ENCODE measurements around the gene LRSAM1.

Gene LRSAM1

DNA sequence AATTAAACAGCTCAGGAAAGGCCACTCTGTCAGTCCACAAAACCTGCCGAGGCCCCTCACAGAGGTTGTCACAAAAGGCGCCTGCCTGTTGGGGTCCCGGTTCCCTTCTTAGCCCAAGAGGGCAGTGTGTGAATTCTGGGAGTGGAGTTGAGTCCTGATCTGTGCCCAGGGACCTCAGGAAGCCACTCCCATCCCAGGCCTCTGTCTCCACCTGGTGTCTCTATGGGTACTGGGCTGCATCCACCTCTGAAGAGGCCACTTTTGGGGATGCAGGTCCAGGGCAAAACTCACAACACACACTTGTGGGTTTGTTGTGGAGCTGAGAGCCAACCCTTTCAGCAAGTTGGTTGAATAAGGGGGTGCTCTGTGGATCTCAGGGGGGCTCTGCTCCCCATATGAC, 86.5 kb downstream of the LRSAM1 start:
- no peak for DNase-seq

DNA sequence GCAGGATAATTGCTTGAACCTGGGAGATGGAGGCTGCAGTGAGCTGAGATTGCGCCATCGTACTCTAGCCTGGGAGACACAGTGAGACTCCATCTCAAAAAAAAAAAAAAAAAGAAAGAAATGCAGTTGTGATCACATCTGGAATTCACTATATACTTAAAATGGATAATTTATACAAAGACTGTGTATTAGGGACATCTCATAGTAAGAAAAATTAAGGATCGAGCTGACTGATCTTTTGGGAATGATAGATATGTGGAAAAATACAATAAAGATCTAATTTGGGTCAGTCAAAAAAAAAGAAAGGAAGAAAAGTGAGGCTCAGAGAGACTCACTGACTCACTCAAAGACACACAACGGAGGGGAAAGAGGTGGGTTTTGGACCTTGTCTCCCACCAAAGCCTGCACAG, 87.5 kb downstream of the LRSAM1 start:
- no peak for DNase-seq

DNA sequence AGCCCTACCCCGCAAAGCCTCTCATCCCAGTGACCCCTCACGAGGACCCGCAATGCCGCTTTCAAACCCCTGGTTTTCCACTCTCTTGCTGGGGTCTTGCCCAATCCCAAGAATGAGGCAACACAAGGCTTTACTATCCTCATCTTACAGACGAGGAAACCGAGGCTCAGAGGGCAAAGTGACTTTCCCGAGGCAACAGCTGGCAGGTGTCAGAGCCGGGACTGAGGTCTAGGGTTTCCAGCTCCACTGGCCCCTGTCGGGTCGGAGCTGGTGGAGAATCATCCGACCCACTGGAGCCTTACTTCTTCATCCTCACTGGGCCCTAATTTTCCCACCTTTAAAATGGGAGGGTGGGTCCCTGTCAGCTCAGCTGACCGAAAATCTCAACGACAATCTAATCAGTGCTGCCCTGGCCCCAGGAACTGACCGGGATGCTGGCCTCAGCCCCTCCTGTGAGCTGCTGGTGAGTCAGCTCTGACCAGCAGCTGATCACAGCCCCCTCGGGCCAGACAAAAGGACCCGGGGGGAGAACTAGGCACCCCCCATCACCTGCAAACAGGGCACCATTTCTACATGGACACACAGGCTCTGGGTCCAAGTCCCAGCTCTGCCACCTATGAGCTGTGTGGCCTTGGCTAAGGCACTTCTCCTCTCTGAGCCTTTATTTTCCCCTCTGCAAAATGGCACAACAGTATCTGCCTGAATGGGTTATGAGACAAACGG, 88.1 kb downstream of the LRSAM1 start:
- no peak for DNase-seq

DNA sequence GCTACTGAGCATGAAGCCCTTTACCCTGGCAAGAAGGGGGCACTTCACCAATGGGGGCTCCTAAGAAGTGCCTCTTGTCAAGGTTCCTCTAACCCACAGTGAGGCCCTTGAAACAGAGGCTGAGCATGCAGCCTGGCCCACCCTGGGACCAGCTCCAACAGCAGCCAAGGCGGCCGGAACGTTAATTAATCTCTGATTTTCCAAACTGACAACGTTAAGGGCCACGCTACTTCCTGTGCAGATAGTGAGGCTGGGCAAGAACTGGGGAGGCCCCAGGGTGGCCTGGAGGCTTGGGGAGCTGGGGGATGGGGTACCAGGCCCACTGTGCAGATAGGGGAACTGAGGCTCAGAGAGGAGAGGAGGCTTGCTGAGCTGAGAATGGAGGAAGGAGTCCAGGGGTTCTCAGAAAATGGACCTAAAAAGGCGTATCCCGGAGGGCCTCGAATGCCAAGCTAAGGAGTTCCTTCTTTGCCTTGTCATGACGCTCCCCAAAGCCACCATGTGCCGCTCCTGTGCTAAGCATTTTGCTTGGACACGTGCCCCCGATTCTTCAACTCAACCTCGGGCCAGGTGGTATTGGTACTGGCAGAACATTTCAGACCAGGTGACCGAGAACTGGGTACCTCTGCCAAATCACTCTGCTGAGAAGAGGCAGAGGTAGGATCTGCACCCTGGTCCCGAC, 88.8 kb downstream of the LRSAM1 start:
- DNase-seq: no peak

DNA sequence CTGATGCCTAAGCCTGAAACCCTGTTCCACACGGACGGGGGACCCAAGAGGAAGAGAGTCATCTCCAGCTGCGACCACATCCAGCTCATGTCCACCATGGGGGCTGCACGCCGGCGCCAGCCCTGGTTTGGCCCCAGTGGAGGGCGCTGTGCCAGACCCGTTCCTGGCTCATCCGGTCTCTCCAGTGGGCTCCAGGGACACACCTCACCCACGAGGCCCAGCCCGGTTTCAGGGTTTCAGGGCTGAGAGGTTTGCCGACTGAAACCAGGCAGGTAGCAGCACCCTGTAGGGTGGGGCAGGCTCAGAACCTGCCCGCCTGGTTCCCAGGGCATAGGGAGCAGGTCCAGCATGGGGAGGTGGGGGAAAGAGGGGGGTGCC, 89.3 kb downstream of the LRSAM1 start:
- DNase-seq: no peak

DNA sequence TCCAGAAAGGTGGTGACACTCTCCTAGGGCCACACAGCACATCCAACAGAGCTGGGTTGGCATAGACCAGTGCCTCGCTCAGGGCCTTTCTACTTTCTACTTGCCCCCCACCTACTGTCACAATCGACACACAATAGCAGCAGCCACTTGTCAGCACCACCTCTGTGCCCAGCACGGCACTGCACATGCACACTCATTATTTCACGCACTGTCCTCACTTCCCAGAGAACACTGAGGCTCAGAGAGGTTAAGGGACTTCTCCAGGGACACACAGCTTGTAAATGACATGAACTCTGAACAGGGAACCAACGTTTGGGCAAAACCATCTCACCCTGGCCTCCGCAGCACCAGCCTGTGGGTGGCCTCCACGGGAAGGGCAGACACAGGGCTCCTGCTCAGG, 89.9 kb downstream of the LRSAM1 start:
- no peak for DNase-seq

DNA sequence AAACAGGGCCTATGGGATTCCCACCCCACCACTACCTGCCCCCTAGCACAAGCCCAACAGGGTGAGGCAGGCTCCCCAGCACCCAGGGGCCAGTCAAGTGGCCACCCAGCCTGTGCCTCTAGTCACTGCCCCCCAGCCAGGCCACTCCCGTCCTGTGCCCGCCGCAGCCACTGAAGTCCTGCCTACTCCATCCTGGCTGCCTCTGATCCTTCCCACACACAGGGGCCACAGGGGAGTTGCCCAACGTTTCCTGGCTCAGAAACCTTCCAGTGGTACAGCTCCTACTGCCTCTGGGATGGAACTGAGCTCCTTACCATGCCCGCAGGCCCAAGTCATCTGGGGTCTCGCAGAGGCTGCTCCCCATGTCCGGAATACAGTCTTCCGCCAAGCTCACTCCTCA, 90.6 kb downstream of the LRSAM1 start:
- no peak for DNase-seq

DNA sequence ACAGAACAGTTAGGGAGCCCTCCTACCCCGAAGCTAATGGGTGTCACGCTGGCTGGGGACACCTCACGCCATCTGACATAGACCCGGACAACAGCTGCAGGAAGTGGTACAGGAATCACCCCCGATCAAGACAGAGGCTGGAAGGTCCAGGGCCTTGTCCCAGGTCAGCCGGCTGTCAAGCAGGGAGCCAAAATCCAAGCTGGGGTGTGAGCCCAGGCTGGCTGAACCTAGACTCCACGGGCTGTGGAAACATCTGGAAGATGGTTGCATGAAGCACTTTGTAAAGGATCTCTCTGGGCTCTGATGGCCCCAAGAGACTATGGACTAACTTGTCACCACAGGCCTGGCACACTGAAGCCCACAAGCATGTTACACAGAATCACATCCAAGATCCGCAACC, 91.9 kb downstream of the LRSAM1 start:
- no peak for DNase-seq

DNA sequence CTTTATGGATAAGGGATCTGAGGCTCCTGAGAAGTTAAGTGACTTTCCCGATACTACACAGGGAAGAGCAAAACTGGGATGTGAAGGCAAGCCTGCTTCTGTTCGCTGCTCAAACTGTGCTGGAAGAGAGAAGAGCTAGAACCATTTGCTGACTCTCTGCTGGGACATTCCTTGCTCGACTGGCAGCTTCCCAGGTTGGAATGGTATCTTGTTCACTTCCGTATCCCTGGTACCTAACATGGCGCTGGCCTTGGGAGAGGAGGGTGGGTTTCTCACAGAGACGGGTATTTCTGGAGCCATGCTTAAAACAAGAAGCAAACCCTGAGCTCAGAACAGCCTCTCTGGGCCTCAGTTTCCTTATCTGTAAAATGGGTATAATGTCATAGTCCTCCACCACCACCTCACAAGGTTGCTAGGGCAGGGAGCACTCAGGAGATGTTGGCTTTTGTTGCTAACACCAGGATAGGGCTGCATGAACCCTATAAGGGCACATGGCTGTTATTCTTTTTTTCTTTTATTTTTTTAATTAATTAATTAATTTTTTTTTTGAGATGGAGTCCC, 92.7 kb downstream of the LRSAM1 start:
- DNase-seq: no peak

DNA sequence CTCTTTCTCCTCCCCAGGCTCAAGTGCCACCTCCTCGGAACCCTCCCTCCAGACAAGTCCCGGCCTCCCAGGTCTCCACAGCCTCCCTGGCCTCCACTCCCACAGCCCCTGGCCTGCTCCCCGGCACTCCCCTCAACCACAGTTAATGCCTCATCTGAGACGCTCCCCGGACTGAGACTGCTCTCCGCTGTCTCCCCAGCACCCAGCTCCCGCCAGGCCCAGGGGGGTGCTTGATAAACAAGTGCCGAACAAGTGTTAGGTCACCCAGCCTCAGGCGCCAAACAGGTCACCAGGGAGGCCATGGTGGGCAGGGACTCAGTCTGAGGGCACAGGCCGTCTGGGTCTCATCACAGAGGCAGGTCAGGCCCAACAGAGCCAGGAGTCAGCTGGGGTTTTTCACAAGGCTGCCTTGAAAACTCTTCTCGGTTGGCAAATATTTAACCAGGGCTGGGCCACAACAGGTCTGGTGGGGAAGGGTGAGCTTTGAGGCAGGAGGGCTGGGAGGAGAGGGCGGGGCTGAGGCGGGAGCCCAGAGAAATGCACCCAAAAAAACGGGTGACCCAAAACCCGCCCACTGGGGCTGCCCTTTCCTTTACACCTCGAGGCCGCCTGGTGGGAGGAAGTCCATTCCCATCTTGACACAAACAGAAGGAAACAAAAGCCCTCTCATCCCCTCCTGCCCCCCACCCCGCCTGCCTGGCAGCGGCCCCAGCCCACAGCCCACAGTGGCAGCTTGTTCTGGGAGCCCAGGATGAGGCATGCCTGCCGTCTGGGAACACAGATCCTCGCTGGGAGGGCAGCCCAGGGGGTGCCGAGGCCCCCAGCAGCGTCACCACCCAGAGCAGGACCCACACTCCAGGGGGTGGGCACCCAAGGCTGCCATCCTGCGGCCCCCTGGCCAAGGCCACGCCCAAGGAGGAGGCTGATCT, 94.2 kb downstream of the LRSAM1 start:
- no peak for DNase-seq

DNA sequence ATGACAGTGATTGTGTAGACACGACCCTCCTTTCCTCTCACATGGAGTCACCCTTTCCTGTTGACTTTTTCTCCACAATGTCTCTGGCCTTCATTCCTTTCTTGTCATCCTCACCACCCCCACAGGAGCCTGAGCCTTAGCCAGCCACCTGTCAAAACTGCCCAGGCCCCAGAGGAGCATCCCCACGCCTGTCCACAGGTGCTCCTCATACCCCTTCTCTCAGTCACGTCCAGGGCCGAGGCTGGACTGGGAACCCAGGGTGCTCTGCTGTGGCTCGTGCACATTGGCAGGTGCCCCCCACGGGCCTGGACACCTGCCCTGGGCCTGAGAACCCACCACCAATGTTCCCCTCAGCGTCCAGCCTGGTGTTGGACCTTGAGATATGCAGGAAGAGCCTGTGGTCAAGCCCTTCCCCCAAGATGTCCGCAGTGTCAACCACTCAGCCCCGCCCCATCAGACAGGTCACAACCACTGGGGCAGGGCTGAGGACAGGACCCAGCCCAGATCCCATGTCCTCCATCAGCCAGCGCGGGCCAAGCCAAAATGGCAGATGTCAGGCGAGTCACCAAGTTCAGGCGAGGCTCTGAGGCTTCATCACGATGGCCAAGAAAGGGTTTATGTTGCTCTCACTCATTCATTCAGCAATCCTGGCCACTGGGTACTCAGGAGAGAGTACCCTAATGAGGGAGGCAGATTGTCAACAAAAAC, 95.0 kb downstream of the LRSAM1 start:
- no peak for DNase-seq

DNA sequence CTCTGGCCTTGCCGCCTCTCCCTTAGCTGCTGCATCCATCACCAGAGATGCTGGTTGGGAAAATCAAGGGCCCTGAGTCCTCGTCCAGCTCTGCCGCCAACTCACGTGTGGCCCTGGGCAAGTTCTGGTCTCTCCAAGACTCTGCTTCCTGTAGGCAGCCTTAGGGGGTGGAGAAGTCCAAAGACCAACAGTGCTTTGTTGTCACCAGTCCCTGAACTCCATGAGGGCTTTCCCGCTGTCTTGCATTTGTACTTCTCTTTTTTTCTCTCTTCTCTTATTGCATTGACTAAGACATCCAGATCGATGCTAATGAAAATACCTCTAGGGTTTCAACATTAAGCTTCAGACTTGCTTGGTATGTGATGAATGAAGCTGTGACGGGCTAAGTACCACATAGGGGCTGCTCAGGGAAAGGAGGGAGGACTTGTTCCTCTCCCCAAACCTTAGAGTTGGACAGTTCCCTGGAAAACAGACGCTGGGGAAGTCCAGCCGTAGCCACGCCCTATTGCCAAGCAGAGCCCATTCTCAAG, 97.1 kb downstream of the LRSAM1 start:
- DNase-seq: no peak

DNA sequence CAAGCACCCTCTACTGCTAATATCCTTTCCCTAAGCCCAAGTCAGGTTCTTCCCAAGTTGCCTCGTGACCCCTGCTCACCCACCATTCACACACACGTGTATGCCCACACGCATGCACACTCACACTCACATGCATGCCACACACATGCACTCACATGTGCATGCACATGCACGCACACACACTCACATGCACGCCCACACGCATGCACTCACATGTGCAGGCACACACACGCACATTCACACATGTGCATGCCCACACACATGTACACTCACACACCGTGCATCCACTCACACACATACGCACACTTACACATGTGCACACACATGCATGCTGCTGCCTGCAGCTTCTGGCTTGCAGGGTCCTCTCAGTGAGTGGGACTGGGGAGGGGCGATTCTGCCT, 97.9 kb downstream of the LRSAM1 start:
- DNase-seq: no peak

DNA sequence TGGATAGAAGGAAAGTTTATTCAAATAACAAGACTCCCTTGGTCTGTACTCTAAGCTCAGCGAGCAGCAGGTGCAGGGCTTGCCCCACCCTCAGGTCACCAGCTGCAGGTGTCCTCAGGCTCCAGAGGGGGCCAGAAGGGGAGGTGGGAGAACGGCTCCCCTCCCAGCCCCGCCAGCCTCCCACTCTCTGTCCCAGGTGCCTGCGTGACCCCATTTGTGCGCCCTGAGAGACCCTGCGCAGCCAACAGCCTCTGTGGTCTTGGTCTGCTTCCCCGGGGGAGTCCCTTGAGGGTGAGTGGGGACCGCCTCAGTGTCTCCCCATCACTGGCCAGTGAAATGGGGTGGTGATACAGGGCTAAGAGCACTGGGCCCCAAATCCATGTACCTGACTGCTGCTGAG, 98.4 kb downstream of the LRSAM1 start:
- DNase-seq: no peak

DNA sequence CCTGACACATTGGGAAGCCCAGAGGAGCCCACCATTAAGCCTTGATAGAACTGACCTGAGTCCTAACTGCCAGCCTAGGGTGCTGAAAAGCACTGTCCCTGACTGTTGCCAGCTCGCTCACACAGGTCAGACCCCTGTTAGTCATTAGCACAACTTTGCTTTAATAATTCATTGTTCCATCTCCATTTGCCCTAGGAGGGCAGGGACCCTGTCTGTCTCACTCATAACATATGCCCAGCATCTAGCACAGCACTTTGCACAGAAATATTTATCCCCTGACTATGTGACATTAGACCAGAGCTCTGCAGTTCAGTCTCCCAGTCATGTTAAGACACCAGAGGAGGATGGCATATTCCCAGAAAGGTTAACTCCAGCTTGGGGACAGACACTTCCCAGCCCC, 99.0 kb downstream of the LRSAM1 start:
- no peak for DNase-seq

DNA sequence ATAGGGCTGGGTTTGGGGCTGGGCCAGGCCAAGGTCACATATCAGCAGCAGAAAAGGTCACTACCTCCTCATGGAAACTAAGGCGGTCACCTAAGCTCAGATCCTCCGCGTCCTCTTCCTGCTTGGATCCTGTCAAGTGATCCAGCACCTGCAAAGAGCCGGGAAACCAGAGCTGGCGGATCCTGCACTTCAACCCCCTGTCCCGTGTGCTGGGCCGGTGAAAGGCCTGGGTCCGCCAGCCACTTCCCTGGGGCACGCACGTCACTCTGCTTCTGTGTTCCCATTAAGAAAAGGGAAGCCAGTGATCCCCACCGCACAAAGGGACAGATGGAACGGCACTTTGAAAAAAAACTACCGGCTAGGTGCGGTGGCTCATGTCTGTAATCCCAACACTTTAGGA, 99.4 kb downstream of the LRSAM1 start:
- no peak for DNase-seq

Measured in activated effector memory CD4-positive, alpha-beta T cell treated with Interleukin-2 at 50 U/mL for 16 hours (primary cell).